NCI-H2081 (cell line): Measurements from ENCODE around the gene ENDOU.

ENCODE experiments used
- DNase-seq, 2 experiments: peaks; one replicate each; lab custom pipeline; 2025; lab: John Stamatoyannopoulos, UW

Gene ENDOU

GRCh38 chr12:47721431-47721973, 3.8 kb downstream of the ENDOU start:
- no peak for DNase-seq

GRCh38 chr12:47718531-47718930, 6.8 kb downstream of the ENDOU start:
- no peak for DNase-seq

GRCh38 chr12:47717443-47718193, 7.7 kb downstream of the ENDOU start:
- peak; percentile 62 to 68 for DNase-seq

- DNase-seq = no peak
Measured at GRCh38 chr12:47717046-47717442, 8.2 kb downstream of the ENDOU start.

GRCh38 chr12:47715877-47716548, 9.3 kb downstream of the ENDOU start:
- no peak for DNase-seq

- peak; percentile 81 to 85 for DNase-seq
Measured at GRCh38 chr12:47715393-47715876, 9.9 kb downstream of the ENDOU start.

GRCh38 chr12:47714826-47715386, 10.4 kb downstream of the ENDOU start:
- no peak for DNase-seq

GRCh38 chr12:47712171-47712570, 13.1 kb downstream of the ENDOU start:
- DNase-seq = no peak

GRCh38 chr12:47711448-47711847, 13.8 kb downstream of the ENDOU start:
- no peak for DNase-seq

GRCh38 chr12:47710278-47710677, 15.0 kb downstream of the ENDOU start:
- no peak for DNase-seq

- DNase-seq = no peak
Measured at GRCh38 chr12:47709671-47710070, 15.6 kb downstream of the ENDOU start.

GRCh38 chr12:47709237-47709636, 16.1 kb downstream of the ENDOU start:
- no peak for DNase-seq

- no peak for DNase-seq
Measured at GRCh38 chr12:47707905-47708543, 17.3 kb downstream of the ENDOU start.

GRCh38 chr12:47707355-47707754, 17.9 kb downstream of the ENDOU start:
- no peak for DNase-seq

GRCh38 chr12:47705566-47706425, 19.5 kb downstream of the ENDOU start, which contains the start of gene RPAP3:
Gene RPAP3 (minus strand): TSS chr12:47706030. CDS start chr12:47702840, 3,190 bp downstream.
- peak; percentile 92 to 95 for DNase-seq

GRCh38 chr12:47705229-47705565, 20.1 kb downstream of the ENDOU start:
- no peak for DNase-seq

GRCh38 chr12:47704719-47705118, 20.6 kb downstream of the ENDOU start:
- DNase-seq = no peak

GRCh38 chr12:47700263-47700662, 25.0 kb downstream of the ENDOU start:
- DNase-seq = no peak

- no peak for DNase-seq
Measured at GRCh38 chr12:47698631-47699030, 26.7 kb downstream of the ENDOU start.

GRCh38 chr12:47698055-47698454, 27.2 kb downstream of the ENDOU start:
- no peak for DNase-seq

GRCh38 chr12:47689215-47689614, 36.1 kb downstream of the ENDOU start:
- no peak for DNase-seq
